IMR-90 (cell line): ENCODE measurements around the gene COL4A1. TPM values are rescaled to one million over a fixed set of nuclear protein-coding genes. Genes with fewer than 3 reads are reported as not detected.

Experiments
- ATAC-seq: fragments of 200-7000 bp; cut with Tn5 transposase; 2 replicates; pipeline ENCODE4 v1.9.1; 2020; ENCODE audit warnings: low read depth, mild to moderate bottlenecking, moderate library complexity
- BruUV-seq: library from RNA; stranded (reverse); fragments of 400-500 nt; replicated peaks from 2 replicates; lab custom pipeline; 2021; lab: Mats Ljungman, UMichigan
- CTCF ChIA-PET: fragments of 300-600 bp; formaldehyde crosslinking; extraction: SDS; loops from one replicate; lab custom pipeline; 2021; ENCODE audit warnings: antibody characterized with exemption; lab: Yijun Ruan, JAX
- POLR2A ChIA-PET: fragments of 300-600 bp; sonication (Branson Sonifier 250); formaldehyde crosslinking; loops from one replicate; lab custom pipeline; 2022; ENCODE audit warnings: antibody characterized with exemption; ENCODE audit not compliant: unreplicated experiment; lab: Charles Lee
- DNase-seq: peaks from one replicate; pipeline ENCODE4 v3.0.0; 2013
- H2AFZ ChIP-seq: replicated peaks from 2 replicates; pipeline ENCODE3; 2013; ENCODE audit warnings: low read length, mild to moderate bottlenecking; ENCODE audit not compliant: poor library complexity
- H2AK5ac ChIP-seq: 2 replicates; pipeline ENCODE4 v1.6.1; 2013; ENCODE audit warnings: low read depth, low read length, inconsistent platforms
- H2AK9ac ChIP-seq: replicated peaks from 2 replicates; pipeline ENCODE3; 2013; ENCODE audit warnings: mild to moderate bottlenecking, low read depth, low read length, moderate library complexity; ENCODE audit not compliant: poor library complexity
- H2BK120ac ChIP-seq: 2 replicates; pipeline ENCODE4 v1.6.1; 2013; ENCODE audit warnings: low read depth, low read length, inconsistent platforms
- H2BK15ac ChIP-seq: 3 replicates; pipeline ENCODE4 v1.6.1; 2013; ENCODE audit warnings: low read depth, low read length, inconsistent platforms
- H2BK20ac ChIP-seq: 2 replicates; pipeline ENCODE4 v1.6.1; 2013; ENCODE audit warnings: low read depth, mild to moderate bottlenecking, inconsistent platforms, low read length, moderate library complexity
- H2BK5ac ChIP-seq: 2 replicates; pipeline ENCODE4 v1.6.1; 2013; ENCODE audit warnings: mild to moderate bottlenecking, low read depth, low read length, inconsistent platforms; ENCODE audit not compliant: poor library complexity, severe bottlenecking
- H3K14ac ChIP-seq: replicated peaks from 2 replicates; pipeline ENCODE4 v1.6.1; 2013; ENCODE audit warnings: low read depth, low read length, inconsistent platforms
- H3K18ac ChIP-seq: 2 replicates; pipeline ENCODE4 v1.6.1; 2013; ENCODE audit warnings: low read depth, low read length, control low read depth
- H3K23ac ChIP-seq: 2 replicates; pipeline ENCODE4 v1.6.1; 2013; ENCODE audit warnings: low read depth, low read length, inconsistent platforms
- H3K27ac ChIP-seq: 2 replicates; pipeline ENCODE4 v1.5.1; 2013; ENCODE audit warnings: mild to moderate bottlenecking, control low read depth, low read length; ENCODE audit not compliant: insufficient read depth
- H3K27me3 ChIP-seq: 2 replicates; pipeline ENCODE4 v1.6.1; 2013; ENCODE audit warnings: low read length; ENCODE audit not compliant: control insufficient read depth, insufficient read depth
- H3K36me3 ChIP-seq: 2 replicates; pipeline ENCODE4 v1.6.1; 2013; ENCODE audit warnings: low read length, mixed read lengths; ENCODE audit not compliant: control insufficient read depth, insufficient read depth
- H3K4ac ChIP-seq: 2 replicates; pipeline ENCODE4 v1.6.1; 2013; ENCODE audit warnings: low read depth, low read length, inconsistent platforms
- H3K4me1 ChIP-seq: 2 replicates; pipeline ENCODE4 v1.6.1; 2013; ENCODE audit warnings: low read length, mixed read lengths; ENCODE audit not compliant: control insufficient read depth, insufficient read depth
- H3K4me2 ChIP-seq: 2 replicates; pipeline ENCODE4 v1.6.1; 2013; ENCODE audit warnings: low read depth, mild to moderate bottlenecking, control low read depth, low read length, moderate library complexity
- H3K4me3 ChIP-seq: 2 replicates; pipeline ENCODE4 v1.5.1; 2013; ENCODE audit warnings: low read depth, mild to moderate bottlenecking, control low read depth, low read length, moderate library complexity; ENCODE audit not compliant: insufficient read depth
- H3K56ac ChIP-seq: 2 replicates; pipeline ENCODE4 v1.6.1; 2013; ENCODE audit warnings: low read length, inconsistent platforms; ENCODE audit not compliant: insufficient read depth; ENCODE audit errors: extremely low read depth
- H3K79me1 ChIP-seq, 2 experiments: 2 replicates each; pipeline ENCODE4 v1.6.1; 2013; ENCODE audit warnings: low read length in 2 of 2, inconsistent platforms in 1 of 2, low read depth in 1 of 2
- H3K9ac ChIP-seq: 2 replicates; pipeline ENCODE4 v1.6.1; 2013; ENCODE audit warnings: low read depth, low read length, control low read depth
- H3K9me1 ChIP-seq: 2 replicates; pipeline ENCODE4 v1.6.1; 2013; ENCODE audit warnings: low read length, inconsistent platforms; ENCODE audit not compliant: insufficient read depth
- H3K9me3 ChIP-seq: 2 replicates; pipeline ENCODE4 v1.6.1; 2013; ENCODE audit warnings: low read length; ENCODE audit not compliant: control insufficient read depth, insufficient read depth
- H4K20me1 ChIP-seq: 2 replicates; pipeline ENCODE4 v1.6.1; 2013; ENCODE audit warnings: low read length, inconsistent platforms; ENCODE audit not compliant: insufficient read depth
- H4K5ac ChIP-seq: 2 replicates; pipeline ENCODE4 v1.6.1; 2013; ENCODE audit warnings: mild to moderate bottlenecking, low read depth, low read length, control low read depth
- H4K8ac ChIP-seq, 2 experiments: 2 replicates each; pipeline ENCODE4 v1.6.1; 2013; ENCODE audit warnings: low read depth in 2 of 2, low read length in 2 of 2, control low read depth in 1 of 2, inconsistent platforms in 1 of 2
- H4K91ac ChIP-seq: 2 replicates; pipeline ENCODE4 v1.6.1; 2013; ENCODE audit warnings: low read depth, low read length, inconsistent platforms; ENCODE audit not compliant: insufficient read depth
- BHLHE40 ChIP-seq: fragments of 150-350 bp; IDR thresholded peaks from 2 replicates; pipeline ENCODE4 v1.6.1; 2016; ENCODE audit warnings: mild to moderate bottlenecking, low read depth, low read length
- CEBPB ChIP-seq: IDR thresholded peaks from 2 replicates; pipeline ENCODE4 v1.6.1; 2012; ENCODE audit warnings: low read depth, low read length, improper control_type of control experiment
- CHD1 ChIP-seq: IDR thresholded peaks from 2 replicates; pipeline ENCODE4 v1.6.1; 2012; ENCODE audit warnings: low read depth, low read length, improper control_type of control experiment
- CTCF ChIP-seq: conservative IDR thresholded peaks from 2 replicates; pipeline ENCODE4 v1.5.1; 2012; ENCODE audit warnings: mild to moderate bottlenecking, low read depth, low read length, improper control_type of control experiment
- FOS ChIP-seq: fragments of 150-350 bp; IDR thresholded peaks from 2 replicates; pipeline ENCODE4 v1.6.1; 2016; ENCODE audit warnings: low read depth, low read length
- MAFK ChIP-seq: IDR thresholded peaks from 2 replicates; pipeline ENCODE4 v1.6.1; 2012; ENCODE audit warnings: low read depth, low read length, improper control_type of control experiment
- MAZ ChIP-seq: IDR thresholded peaks from 2 replicates; pipeline ENCODE4 v1.6.1; 2012; ENCODE audit warnings: low read depth, mild to moderate bottlenecking, low read length, improper control_type of control experiment, moderate library complexity, borderline replicate concordance
- MXI1 ChIP-seq: IDR thresholded peaks from 2 replicates; pipeline ENCODE4 v1.6.1; 2012; ENCODE audit warnings: low read depth, mild to moderate bottlenecking, low read length, moderate library complexity, borderline replicate concordance
- NFE2L2 ChIP-seq: fragments of 150-350 bp; IDR thresholded peaks from 2 replicates; pipeline ENCODE4 v1.6.1; 2016; ENCODE audit warnings: low read depth, mild to moderate bottlenecking, low read length
- POLR2A ChIP-seq: IDR thresholded peaks from 2 replicates; pipeline ENCODE4 v1.6.1; 2012; ENCODE audit warnings: mild to moderate bottlenecking, low read depth, low read length
- RAD21 ChIP-seq: IDR thresholded peaks from 2 replicates; pipeline ENCODE4 v1.6.1; 2012; ENCODE audit warnings: low read length, improper control_type of control experiment
- RCOR1 ChIP-seq: IDR thresholded peaks from 2 replicates; pipeline ENCODE4 v1.6.1; 2012; ENCODE audit warnings: mild to moderate bottlenecking, low read length, improper control_type of control experiment; ENCODE audit not compliant: insufficient replicate concordance
- RFX5 ChIP-seq: IDR thresholded peaks from 2 replicates; pipeline ENCODE4 v1.8.0; 2012; ENCODE audit warnings: low read depth, mild to moderate bottlenecking, low read length, moderate library complexity
- SMC3 ChIP-seq: fragments of 150-350 bp; IDR thresholded peaks from 2 replicates; pipeline ENCODE4 v1.6.1; 2016; ENCODE audit warnings: low read depth, mild to moderate bottlenecking, antibody characterized with exemption, low read length, moderate library complexity
- USF2 ChIP-seq: fragments of 150-350 bp; IDR thresholded peaks from 2 replicates; pipeline ENCODE4 v1.6.1; 2017; ENCODE audit warnings: mild to moderate bottlenecking, antibody characterized with exemption, low read length, low read depth
- WGBS, 2 experiments: methylation state at CpG; one replicate each; pipeline versions ENCODE4 v1.1.5 to v1.1.7; 2013; ENCODE audit warnings: missing lambda C conversion rate in 2 of 2; ENCODE audit not compliant: insufficient read length in 1 of 2; ENCODE audit errors: extremely low coverage in 2 of 2; 5-methylcytosine and 5-hydroxymethylcytosine counted together
- dilution Hi-C: fragments of 300-500 bp; cut with HindIII; formaldehyde crosslinking; loops from one replicate; pipeline ENCODE4 v1.14.3; 2018; ENCODE audit warnings: low sequenced_read_pairs; ENCODE audit not compliant: unreplicated experiment
- in situ Hi-C: fragments of 300-500 bp; cut with MboI; formaldehyde crosslinking; loops from 3 replicates; pipeline ENCODE4 v1.14.3; 2019; ENCODE audit warnings: low sequenced_read_pairs, inconsistent platforms, mixed read lengths
- intact Hi-C: fragments of 100-400 bp; cut with micrococcal nuclease; formaldehyde crosslinking; loops from 2 replicates; pipeline ENCODE4 v1.10.0; 2022
- polyA plus RNA-seq, 3 experiments: library from polyadenylated mRNA; depleted of rRNA; stranded (reverse); fragments of >200 nt; gene quantifications; 2 replicates each; pipeline ENCODE4 v1.2.3, GENCODE V29; 2012; ENCODE audit warnings: low replicate concordance in 1 of 3
- total RNA-seq: library from RNA; depleted of rRNA; stranded (reverse); fragments of >200 nt; gene quantifications from 2 replicates; pipeline ENCODE4 v1.2.3, GENCODE V29; 2012
- TF ChIP-seq, protein P1 (sequence below): fragments of 150-350 bp; IDR thresholded peaks from 2 replicates; pipeline ENCODE4 v1.6.1; 2016; ENCODE audit warnings: low read depth, mild to moderate bottlenecking, low read length, moderate library complexity, borderline replicate concordance

Gene COL4A1
- total and polyA plus RNA-seq, 2 of the 4 experiments (the other 2 are of a cell fraction) = 230 to 337 TPM

DNA sequence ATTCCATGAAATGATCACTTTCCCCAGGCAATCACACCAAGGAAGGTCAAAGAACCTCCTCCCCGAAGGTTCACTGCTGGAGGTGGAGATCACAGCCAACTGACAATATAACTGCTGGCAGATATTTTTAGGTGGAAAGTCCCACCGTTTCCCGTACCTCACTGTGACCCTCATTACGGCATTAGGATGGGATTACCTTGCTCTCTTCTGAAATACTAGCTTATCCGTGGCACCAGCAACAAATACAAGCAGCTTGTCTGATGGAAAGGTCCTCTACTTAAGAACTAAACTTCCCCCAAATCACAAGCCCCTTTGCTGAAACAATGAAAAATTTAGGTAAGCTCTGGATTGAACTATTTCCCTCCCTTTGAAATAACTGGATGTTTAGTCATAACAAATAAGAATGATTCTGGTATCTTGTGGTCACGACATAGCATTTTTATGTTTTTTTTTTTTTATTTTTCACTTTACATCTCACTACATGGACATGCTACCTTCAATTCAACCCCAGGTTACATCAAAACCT, 178.9 kb downstream of the COL4A1 start:
- ChIA-PET CTCF (interaction anchor here (0.6 kb wide), 1 partner anchor 313 kb away, joined by 4 read pairs; no protein-coding TSS in a partner anchor), POLR2A (no interaction called here)
- H3K27me3 ChIP-seq = no peaks in the 10 kb centered on the region
- H3K56ac ChIP-seq = 0 out of 2 replicates have a peak overlapping the region, but pooled peaks have one; percentile 10
- H3K79me1 ChIP-seq = no peaks in the 10 kb centered on the region
- no peak overlapping the region for H3K9ac ChIP-seq
- H3K36me3 ChIP-seq = no peaks in the 10 kb centered on the region
- no TSS peak for BruUV-seq
- WGBS, 2 experiments = no CpG with 5 or more reads among the region's 6 CpGs
- H2AK9ac ChIP-seq = no peak overlapping the region
- peak overlapping the region; percentile 46 for H2AFZ ChIP-seq
- H3K9me1 ChIP-seq = peaks cover 22% of the 10 kb centered on the region
- H3K4me1 ChIP-seq = peaks cover 22% of the 10 kb centered on the region
- H2BK15ac ChIP-seq = peak overlapping the region; percentile 61
- peak overlapping the region; percentile 71 to 88 for H4K8ac ChIP-seq
- peak overlapping the region; percentile 96 for H2BK5ac ChIP-seq
- TF ChIP-seq, protein P1, sequence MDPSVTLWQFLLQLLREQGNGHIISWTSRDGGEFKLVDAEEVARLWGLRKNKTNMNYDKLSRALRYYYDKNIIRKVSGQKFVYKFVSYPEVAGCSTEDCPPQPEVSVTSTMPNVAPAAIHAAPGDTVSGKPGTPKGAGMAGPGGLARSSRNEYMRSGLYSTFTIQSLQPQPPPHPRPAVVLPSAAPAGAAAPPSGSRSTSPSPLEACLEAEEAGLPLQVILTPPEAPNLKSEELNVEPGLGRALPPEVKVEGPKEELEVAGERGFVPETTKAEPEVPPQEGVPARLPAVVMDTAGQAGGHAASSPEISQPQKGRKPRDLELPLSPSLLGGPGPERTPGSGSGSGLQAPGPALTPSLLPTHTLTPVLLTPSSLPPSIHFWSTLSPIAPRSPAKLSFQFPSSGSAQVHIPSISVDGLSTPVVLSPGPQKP = no peak
- TF ChIP-seq USF2 (no peak), NFE2L2 (no peak), BHLHE40 (no peak), FOS (no peak), RFX5 (no peak), MAZ (no peak), CEBPB (no peak), CTCF (no peak), SMC3 (no peak), MXI1 (no peak), POLR2A (no peak), MAFK (no peak), CHD1 (no peak), RAD21 (no peak), RCOR1 (no peak)
- no peak overlapping the region for H3K4me2 ChIP-seq
- peak overlapping the region; percentile 74 for H4K5ac ChIP-seq
- H2BK120ac ChIP-seq = peak overlapping the region; percentile 98
- no peaks in the 10 kb centered on the region for H3K9me3 ChIP-seq
- H3K23ac ChIP-seq = peak overlapping the region; percentile 94
- H4K20me1 ChIP-seq = no peaks in the 10 kb centered on the region
- H3K27ac ChIP-seq = no peak overlapping the region
- peak overlapping the region; percentile 48 for H4K91ac ChIP-seq
- DNase-seq (peak; percentile 49), ATAC-seq (no peak)
- intact Hi-C loops (no loop called here), dilution Hi-C loops (no loop called here), in situ Hi-C loops (no loop called here)
- H3K18ac ChIP-seq = peak overlapping the region; percentile 79; the same call in 1 of the 2 replicates
- peak overlapping the region; percentile 94 for H2BK20ac ChIP-seq
- H3K14ac ChIP-seq = peak overlapping the region; percentile 92
- H2AK5ac ChIP-seq = peak overlapping the region; percentile 89
- H3K4ac ChIP-seq = peak overlapping the region; percentile 93
- no peak overlapping the region for H3K4me3 ChIP-seq
